Activated CD4-positive, alpha-beta T cell treated with anti-CD3 and anti-CD28 coated beads, Interleukin-2, amount 10 ng/mL, durations not matched to agents 7 days and 5 days (primary cell): Measurements from ENCODE around the gene RAB44. TPM values are rescaled to one million over a fixed set of nuclear protein-coding genes. Genes with fewer than 3 reads are reported as not detected.
A peak's percentile ranks its signal among the peaks of the same experiment; 100 is the strongest.

Experiments used
- CTCF ChIA-PET: fragments of 350-600 bp; sonication (Branson Sonifier 250); formaldehyde crosslinking; loops from one replicate; lab custom pipeline; 2021; ENCODE audit warnings: antibody characterized with exemption; lab: Charles Lee
- POLR2A ChIA-PET: fragments of 350-600 bp; sonication (Branson Sonifier 250); formaldehyde crosslinking; loops from one replicate; lab custom pipeline; 2021; ENCODE audit warnings: antibody characterized with exemption; lab: Charles Lee
- DNase-seq: peaks from one replicate; pipeline ENCODE4 v3.0.0-alpha.2; 2020
- H3K27ac Mint-ChIP-seq: one replicate; pipeline ENCODE4 v1.8.0; 2021; ENCODE audit warnings: mild to moderate bottlenecking, moderate library complexity, mixed read lengths
- H3K27me3 Mint-ChIP-seq: one replicate; pipeline ENCODE4 v1.8.0; 2021; ENCODE audit warnings: mixed read lengths
- H3K36me3 Mint-ChIP-seq: one replicate; pipeline ENCODE4 v1.8.0; 2021; ENCODE audit warnings: low read depth, mixed read lengths
- H3K4me1 Mint-ChIP-seq: one replicate; pipeline ENCODE4 v1.8.0; 2021; ENCODE audit warnings: mixed read lengths
- H3K4me3 Mint-ChIP-seq: one replicate; pipeline ENCODE4 v1.8.0; 2021; ENCODE audit warnings: mild to moderate bottlenecking, moderate library complexity, mixed read lengths
- H3K9me3 Mint-ChIP-seq: one replicate; pipeline ENCODE4 v1.8.0; 2021; ENCODE audit warnings: mixed read lengths
- total RNA-seq, 2 experiments: library from RNA; stranded (reverse); gene quantifications; one replicate each; pipeline ENCODE4 v1.2.3, GENCODE V29; 2021

Gene RAB44
- total RNA-seq, 2 experiments from 2014 or later: 0.08 to 0.15 TPM

GRCh38 chr6:36671687-36672375 is 25.8 kb upstream of the RAB44 start:
- CTCF ChIA-PET: interaction anchor here (0.9 to 1.8 kb wide), 3 partner anchors 8 to 14 kb away, joined by 3 to 6 read pairs (median 4); no protein-coding TSS in a partner anchor
- no peak for DNase-seq

GRCh38 chr6:36673882-36674281 is 23.7 kb upstream of the RAB44 start:
- H3K27me3 Mint-ChIP-seq: peaks cover 13% of the 10 kb centered on the region
- H3K4me1 Mint-ChIP-seq: peaks cover 32% of the 10 kb centered on the region
- peaks cover 1% of the 10 kb centered on the region for H3K36me3 Mint-ChIP-seq
- DNase-seq: no peak
- H3K4me3 Mint-ChIP-seq: no peak overlapping the region
- no peak overlapping the region for H3K27ac Mint-ChIP-seq
- ChIA-PET POLR2A (no interaction called here), CTCF (interaction anchor here (0.6 to 1.3 kb wide), 4 partner anchors 19 to 81 kb away, joined by 3 to 10 read pairs (median 3); no protein-coding TSS in a partner anchor)
- H3K9me3 Mint-ChIP-seq: no peaks in the 10 kb centered on the region

More at GRCh38 chr6:36671687-36672375, 25.8 kb upstream of the RAB44 start:
- POLR2A ChIA-PET: no interaction called here
- no peaks in the 10 kb centered on the region for H3K9me3 Mint-ChIP-seq
- peaks cover 17% of the 10 kb centered on the region for H3K4me1 Mint-ChIP-seq
- H3K27ac Mint-ChIP-seq: no peak overlapping the region
- H3K27me3 Mint-ChIP-seq: peaks cover 5% of the 10 kb centered on the region
- no peaks in the 10 kb centered on the region for H3K36me3 Mint-ChIP-seq
- no peak overlapping the region for H3K4me3 Mint-ChIP-seq

GRCh38 chr6:36674942-36675341 is 22.7 kb upstream of the RAB44 start:
- POLR2A ChIA-PET: no interaction called here
- CTCF ChIA-PET: interaction anchor here (1.0 to 1.3 kb wide), 3 partner anchors 20 to 84 kb away, joined by 3 to 10 read pairs (median 4); no protein-coding TSS in a partner anchor
- Mint-ChIP-seq H3K4me3 (no peak overlapping the region), H3K4me1 (peaks cover 33% of the 10 kb centered on the region), H3K27ac (peak overlapping the region; percentile 0), H3K36me3 (peaks cover 1% of the 10 kb centered on the region), H3K9me3 (no peaks in the 10 kb centered on the region), H3K27me3 (peaks cover 13% of the 10 kb centered on the region)
- DNase-seq: no peak

GRCh38 chr6:36676141-36677058 is 21.2 kb upstream of the RAB44 start:
- POLR2A ChIA-PET: interaction anchor here (0.5 kb wide), 1 partner anchor 68 kb away, joined by 4 read pairs; no protein-coding TSS in a partner anchor
- Mint-ChIP-seq H3K27ac (peak overlapping the region; percentile 65), H3K9me3 (no peaks in the 10 kb centered on the region), H3K4me3 (peak overlapping the region; percentile 5), H3K36me3 (peaks cover 13% of the 10 kb centered on the region), H3K27me3 (peaks cover 15% of the 10 kb centered on the region), H3K4me1 (peaks cover 43% of the 10 kb centered on the region)
- DNase-seq: no peak
- CTCF ChIA-PET: interaction anchor here (1.1 to 1.5 kb wide), 5 partner anchors 9 to 61 kb away, joined by 3 to 5 read pairs (median 3); no protein-coding TSS in a partner anchor

- Mint-ChIP-seq H3K27me3 (peaks cover 15% of the 10 kb centered on the region), H3K4me3 (peak overlapping the region; percentile 63), H3K27ac (peak overlapping the region; percentile 77), H3K4me1 (peaks cover 46% of the 10 kb centered on the region), H3K9me3 (no peaks in the 10 kb centered on the region), H3K36me3 (peaks cover 13% of the 10 kb centered on the region)
- ChIA-PET POLR2A (no interaction called here), CTCF (interaction anchor here (1.1 to 1.5 kb wide), 4 partner anchors 10 to 62 kb away, joined by 3 to 5 read pairs (median 3); no protein-coding TSS in a partner anchor)
- DNase-seq: no peak
These were observed 20.4 kb upstream of the RAB44 start for GRCh38 chr6:36677059-36677749.

GRCh38 chr6:36677753-36678487 is 19.7 kb upstream of the RAB44 start:
- Mint-ChIP-seq H3K27ac (peak overlapping the region; percentile 77), H3K27me3 (peaks cover 15% of the 10 kb centered on the region), H3K9me3 (no peaks in the 10 kb centered on the region), H3K4me1 (peaks cover 53% of the 10 kb centered on the region), H3K4me3 (peak overlapping the region; percentile 63), H3K36me3 (peaks cover 14% of the 10 kb centered on the region)
- CTCF ChIA-PET: interaction anchor here (1.1 to 3.5 kb wide), 8 partner anchors 9 to 63 kb away, joined by 3 to 15 read pairs (median 4); no protein-coding TSS in a partner anchor
- POLR2A ChIA-PET: no interaction called here
- DNase-seq: no peak

- no peaks in the 10 kb centered on the region for H3K9me3 Mint-ChIP-seq
- ChIA-PET CTCF (interaction anchor here (0.9 to 3.5 kb wide), 8 partner anchors 9 to 77 kb away, joined by 3 to 15 read pairs (median 5); no protein-coding TSS in a partner anchor), POLR2A (no interaction called here)
- H3K4me1 Mint-ChIP-seq: peaks cover 60% of the 10 kb centered on the region
- peak within 1 kb of the TSS; percentile 96 for H3K4me3 Mint-ChIP-seq
- peak within 1 kb of the TSS; percentile 90 for H3K27ac Mint-ChIP-seq
- DNase-seq: peak; percentile 76
- peaks cover 18% of the 10 kb centered on the region for H3K36me3 Mint-ChIP-seq
- peaks cover 15% of the 10 kb centered on the region for H3K27me3 Mint-ChIP-seq
These were observed 19.1 kb upstream of the RAB44 start, which contains the start of gene CDKN1A for GRCh38 chr6:36678488-36679042. Gene CDKN1A (plus strand): TSS chr6:36678714. CDS start chr6:36684102, 5,388 bp downstream.

- POLR2A ChIA-PET: interaction anchor here (0.6 kb wide), 1 partner anchor 78 kb away, joined by 4 read pairs; no protein-coding TSS in a partner anchor
- peak overlapping the region; percentile 90 for H3K27ac Mint-ChIP-seq
- H3K4me3 Mint-ChIP-seq: peak overlapping the region; percentile 96
- peaks cover 64% of the 10 kb centered on the region for H3K4me1 Mint-ChIP-seq
- peaks cover 23% of the 10 kb centered on the region for H3K36me3 Mint-ChIP-seq
- no peak for DNase-seq
- peaks cover 10% of the 10 kb centered on the region for H3K27me3 Mint-ChIP-seq
- H3K9me3 Mint-ChIP-seq: no peaks in the 10 kb centered on the region
- CTCF ChIA-PET: interaction anchor here (0.5 to 3.5 kb wide), 12 partner anchors 8 to 80 kb away, joined by 3 to 15 read pairs (median 4); no protein-coding TSS in a partner anchor
These were observed 18.4 kb upstream of the RAB44 start for GRCh38 chr6:36679043-36679833.

GRCh38 chr6:36682328-36683144 is 15.1 kb upstream of the RAB44 start:
- Mint-ChIP-seq H3K4me3 (peak overlapping the region; percentile 44), H3K36me3 (peaks cover 47% of the 10 kb centered on the region), H3K27ac (peak overlapping the region; percentile 76), H3K27me3 (peaks cover 10% of the 10 kb centered on the region), H3K4me1 (peaks cover 48% of the 10 kb centered on the region), H3K9me3 (no peaks in the 10 kb centered on the region)
- DNase-seq: peak; percentile 63
- ChIA-PET POLR2A (no interaction called here), CTCF (interaction anchor here (0.6 to 3.2 kb wide), 8 partner anchors 9 to 335 kb away, joined by 3 to 11 read pairs (median 4); partner anchors contain the start of gene RAB44)

GRCh38 chr6:36683145-36683655 is 14.4 kb upstream of the RAB44 start:
- no peak for DNase-seq
- ChIA-PET POLR2A (no interaction called here), CTCF (interaction anchor here (0.6 to 3.2 kb wide), 9 partner anchors 8 to 335 kb away, joined by 3 to 11 read pairs (median 3); partner anchors contain the start of gene RAB44)
- Mint-ChIP-seq H3K36me3 (peaks cover 50% of the 10 kb centered on the region), H3K4me1 (peaks cover 41% of the 10 kb centered on the region), H3K27ac (peak overlapping the region; percentile 76), H3K27me3 (peaks cover 7% of the 10 kb centered on the region), H3K4me3 (no peak overlapping the region), H3K9me3 (no peaks in the 10 kb centered on the region)
